Measurements from ENCODE around the gene ZNF664. TPM values are rescaled to one million over a fixed set of nuclear protein-coding genes. Genes with fewer than 3 reads are reported as not detected.

Gene ZNF664
- total and polyA plus RNA-seq, 2 of the 13 experiments (the other 11 are each of a cell fraction or from before 2014, with no cell fraction given): 43.9 to 56.5 TPM

GRCh38 chr12:123945287-123946151 is 27.5 kb upstream of the ZNF664 start:
- Histone ChIP-seq H3K27me3 (ENCODE audit: control insufficient read depth in 1 of 2, insufficient read depth in 2 of 2, low read length in 2 of 2) (no peaks in the 10 kb centered on the region), H3K79me2 (ENCODE audit: insufficient read depth, low read length) (no peaks in the 10 kb centered on the region), H3K4me3 (replicated peaks in 1 of 3; ENCODE audit: insufficient read depth in 1 of 3, low read depth in 2 of 3, low read length in 3 of 3) (no peak overlapping the region), H3K9me3 (ENCODE audit: low read length) (no peaks in the 10 kb centered on the region), H2AFZ (ENCODE audit: low read length) (no peak overlapping the region), H3K4me1 (ENCODE audit: insufficient read depth, low read length) (peaks cover 29% of the 10 kb centered on the region), H3K27ac (ENCODE audit: extremely low read length, insufficient read depth, low read length) (no peak overlapping the region), H3K36me3 (replicated peaks in 1 of 2; ENCODE audit: control insufficient read depth in 1 of 2, insufficient read depth in 2 of 2, low read length in 2 of 2) (no peaks in the 10 kb centered on the region; a peak in 1 of 5 replicates), H3K9ac (ENCODE audit: insufficient read depth, low read depth, low read length) (no peak overlapping the region), H3K4me2 (ENCODE audit: low read depth, low read length) (no peak overlapping the region), H4K20me1 (ENCODE audit: insufficient read depth, low read length) (no peaks in the 10 kb centered on the region)
- no peak for FAIRE-seq
- ATAC-seq: no peak
- intact Hi-C loops (cut with micrococcal nuclease; ENCODE audit: unreplicated experiment) (no loop called here), in situ Hi-C loops (cut with HindIII; ENCODE audit: extremely low pct_ligation_motif_present, low pct_unique_long_range_greater_than_20kb) (no loop called here)
- DNase-seq (ENCODE audit: low spot score): no peak
- BruUV-seq (replicated peaks): no TSS peak
- ChIA-PET CTCF (ENCODE audit: low intra/inter-chr PET ratio, low total read pairs) (no interaction called here), POLR2A (no interaction called here)
- TF ChIP-seq ZSCAN29 (CRISPR knock-in tag; conservative IDR thresholded peaks at IDR 0.05) (no peak), PLRG1 (conservative IDR thresholded peaks at IDR 0.05) (no peak), RFX3 (CRISPR knock-in tag; IDR thresholded peaks at IDR 0.05) (no peak), ZKSCAN5 (CRISPR knock-in tag; IDR thresholded peaks at IDR 0.05) (no peak), HNF1A (IDR thresholded peaks at IDR 0.05; ENCODE audit: low read depth) (no peak), HNF1A (CRISPR knock-in tag; IDR thresholded peaks at IDR 0.05; ENCODE audit: borderline replicate concordance) (no peak), PHB2 (IDR thresholded peaks at IDR 0.05; ENCODE audit: partially characterized antibody) (no peak), ZNF777 (CRISPR knock-in tag; IDR thresholded peaks at IDR 0.05) (no peak), PTBP1 (IDR thresholded peaks at IDR 0.05; ENCODE audit: low read depth, low read length, poor library complexity, severe bottlenecking) (no peak), FOXM1 (CRISPR knock-in tag; IDR thresholded peaks at IDR 0.05) (no peak), SMC3 (IDR thresholded peaks at IDR 0.05; ENCODE audit: low read length) (no peak), ZFP62 (CRISPR knock-in tag; IDR thresholded peaks at IDR 0.05) (no peak), SSRP1 (CRISPR knock-in tag; IDR thresholded peaks at IDR 0.05) (no peak), GATAD1 (CRISPR knock-in tag; IDR thresholded peaks at IDR 0.05) (no peak), ZSCAN22 (CRISPR knock-in tag; IDR thresholded peaks at IDR 0.05) (no peak), MAX (IDR thresholded peaks at IDR 0.05) (no peak)
- 92% methylated on average over 22 of the region's 25 CpGs for WGBS (ENCODE audit: low lambda C conversion rate)
